Liver (tissue), 3 donors: ENCODE measurements around the gene ZNF714.

Source experiments
- CTCF ChIP-seq: fragments of 150-350 bp; IDR thresholded peaks from 2 replicates; pipeline ENCODE4 v1.5.1; 2017; ENCODE audit warnings: improper control_type of control experiment, low read depth, low read length; ENCODE audit not compliant: missing input control
- RAD21 ChIP-seq, 2 donors: IDR thresholded peaks; 2 replicates each; pipeline ENCODE4 v1.6.1; 2016; ENCODE audit warnings: antibody characterized with exemption in 2 of 2, mild to moderate bottlenecking in 2 of 2
- donor health status: healthy.
- donor health status: healthy.

- TF ChIP-seq RAD21 (IDR thresholded peaks at IDR 0.05) (no peak), CTCF (no peak)
Measured at GRCh38 chr19:21109116-21109515, 27.1 kb downstream of the ZNF714 start.
